Measurements from ENCODE around the gene FOXP2.
"Not testable (repeated sequence)": the region's sequence is repeated elsewhere in the genome, so short reads cannot be mapped to it uniquely, and the experiment has no call there.

FOXP2 gene

GRCh38 chr7:114487174-114487573 lies 72.6 kb downstream of the FOXP2 start:
- in situ Hi-C loops (cut with MboI; ENCODE audit: low pct_unique_long_range_greater_than_20kb, low sequenced_read_pairs, unreplicated experiment): no loop called here
- no peak for TF ChIP-seq CTCF (IDR thresholded peaks at IDR 0.05; ENCODE audit: extremely low read depth, insufficient read depth, missing control alignments)
- DNase-seq (ENCODE audit: low spot score): no peak

- DNase-seq (ENCODE audit: low spot score): no peak
- in situ Hi-C loops (cut with MboI; ENCODE audit: low pct_unique_long_range_greater_than_20kb, low sequenced_read_pairs, unreplicated experiment): no loop called here
These were observed 74.1 kb downstream of the FOXP2 start for GRCh38 chr7:114488696-114489095.

DNA sequence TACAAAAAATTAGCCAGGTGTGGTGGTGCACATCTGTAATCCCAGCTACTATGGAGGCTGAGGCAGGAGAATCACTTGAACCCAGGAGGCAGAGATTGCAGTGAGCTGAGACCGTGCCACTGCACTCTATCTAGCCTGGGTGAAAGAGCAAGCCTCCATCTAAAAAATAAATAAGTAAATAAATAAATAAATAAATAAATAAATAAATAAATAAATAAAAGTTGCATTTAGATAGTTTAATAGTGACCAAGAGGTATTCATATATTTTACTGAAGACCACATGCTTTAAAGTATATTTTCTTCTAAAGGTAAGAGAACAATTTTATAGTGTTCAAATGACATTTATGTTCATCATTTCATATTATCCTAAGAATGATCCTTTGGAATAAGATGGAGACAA lies 82.9 kb downstream of the FOXP2 start:
- DNase-seq (ENCODE audit: low spot score); in situ Hi-C loops (cut with MboI; ENCODE audit: low pct_unique_long_range_greater_than_20kb, low sequenced_read_pairs, unreplicated experiment): not testable (repeated sequence)

More at GRCh38 chr7:114488696-114489095, 74.1 kb downstream of the FOXP2 start:
- no peak for TF ChIP-seq CTCF (IDR thresholded peaks at IDR 0.05; ENCODE audit: extremely low read depth, insufficient read depth, missing control alignments)

DNA sequence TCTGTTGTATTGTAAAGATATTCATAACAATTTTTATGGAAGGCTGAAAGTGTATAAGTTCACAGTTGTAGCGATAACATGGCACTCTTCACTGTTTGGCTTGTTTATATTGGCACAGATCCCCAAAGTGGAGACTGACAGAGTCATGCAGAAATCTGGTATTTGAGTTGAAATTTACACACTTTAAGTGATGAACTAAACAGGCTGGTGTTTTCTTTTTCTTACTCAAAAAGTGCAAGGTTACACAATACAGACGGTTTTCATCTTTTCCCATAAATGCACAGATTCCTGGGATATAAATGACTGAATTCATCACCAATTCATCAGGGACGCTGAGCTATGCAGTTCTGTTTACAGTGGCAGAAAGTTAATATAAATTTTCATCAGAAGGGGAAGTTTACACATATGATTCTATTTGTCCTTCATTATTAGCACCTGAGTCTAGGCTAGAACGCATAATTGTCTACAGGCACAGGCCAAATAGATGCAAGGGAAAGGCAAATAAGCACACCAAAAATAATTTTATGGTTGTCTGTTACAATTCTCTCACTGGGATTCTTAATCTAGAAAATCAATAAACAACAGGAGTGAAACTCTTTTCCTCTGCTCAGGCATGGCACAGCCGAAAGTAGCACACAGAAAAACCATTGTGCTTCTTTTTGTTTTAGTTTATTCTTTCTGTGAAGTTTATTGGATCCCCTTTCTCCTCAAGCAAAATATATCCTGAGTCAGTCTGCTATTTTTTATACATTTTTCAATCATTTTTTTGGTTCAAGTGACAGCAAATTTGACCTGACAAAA lies 88.0 kb downstream of the FOXP2 start:
- TF ChIP-seq CTCF (IDR thresholded peaks at IDR 0.05; ENCODE audit: extremely low read depth, insufficient read depth, missing control alignments): no peak
- in situ Hi-C loops (cut with MboI; ENCODE audit: low pct_unique_long_range_greater_than_20kb, low sequenced_read_pairs, unreplicated experiment): no loop called here
- no peak for DNase-seq (ENCODE audit: low spot score)

DNA sequence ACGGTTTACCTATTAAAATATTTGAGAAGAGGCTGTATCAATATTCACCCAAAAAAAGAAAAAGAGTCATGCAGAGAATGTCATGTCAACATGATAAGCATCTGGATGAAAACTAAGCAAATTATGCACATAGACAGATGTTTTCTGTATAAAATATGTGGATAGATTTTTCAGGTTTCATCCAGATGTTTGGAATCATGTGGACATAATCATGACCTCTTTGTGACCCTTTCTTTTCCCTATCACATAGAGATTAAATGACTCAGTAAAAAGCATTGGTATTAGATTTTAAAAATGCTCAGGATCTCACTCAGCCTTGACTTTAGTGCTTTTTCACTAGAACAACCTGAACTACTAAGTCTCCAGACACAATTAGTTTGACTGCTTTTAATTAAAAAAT lies 90.0 kb downstream of the FOXP2 start:
- in situ Hi-C loops (cut with MboI; ENCODE audit: low pct_unique_long_range_greater_than_20kb, low sequenced_read_pairs, unreplicated experiment): no loop called here
- DNase-seq (ENCODE audit: low spot score): no peak
- no peak for TF ChIP-seq CTCF (IDR thresholded peaks at IDR 0.05; ENCODE audit: extremely low read depth, insufficient read depth, missing control alignments)

- in situ Hi-C loops (cut with MboI; ENCODE audit: low pct_unique_long_range_greater_than_20kb, low sequenced_read_pairs, unreplicated experiment): no loop called here
- TF ChIP-seq CTCF (IDR thresholded peaks at IDR 0.05; ENCODE audit: extremely low read depth, insufficient read depth, missing control alignments): no peak
- DNase-seq (ENCODE audit: low spot score): no peak
These were observed 92.8 kb downstream of the FOXP2 start for GRCh38 chr7:114507381-114507780.

DNA sequence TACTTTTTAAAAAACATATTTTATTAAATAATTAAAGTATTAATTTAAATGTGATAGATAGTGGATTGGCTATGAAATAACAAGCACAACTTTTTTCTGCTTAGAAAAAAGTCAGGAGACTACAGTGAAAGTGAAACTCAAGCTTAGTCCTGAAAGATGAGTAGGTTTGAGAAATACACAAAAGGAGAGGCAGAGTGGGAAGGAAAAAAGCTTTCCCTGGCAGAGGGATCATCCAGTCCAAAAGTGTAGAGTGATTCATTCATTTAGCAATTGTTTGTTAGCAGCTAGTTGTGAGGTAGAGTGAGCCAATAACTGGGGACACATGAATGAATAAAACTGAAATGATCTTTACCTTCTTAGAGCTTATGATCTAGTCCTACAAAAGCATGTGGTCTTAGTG lies 93.5 kb downstream of the FOXP2 start:
- no peak for DNase-seq (ENCODE audit: low spot score)
- no peak for TF ChIP-seq CTCF (IDR thresholded peaks at IDR 0.05; ENCODE audit: extremely low read depth, insufficient read depth, missing control alignments)
- in situ Hi-C loops (cut with MboI; ENCODE audit: low pct_unique_long_range_greater_than_20kb, low sequenced_read_pairs, unreplicated experiment): no loop called here

DNA sequence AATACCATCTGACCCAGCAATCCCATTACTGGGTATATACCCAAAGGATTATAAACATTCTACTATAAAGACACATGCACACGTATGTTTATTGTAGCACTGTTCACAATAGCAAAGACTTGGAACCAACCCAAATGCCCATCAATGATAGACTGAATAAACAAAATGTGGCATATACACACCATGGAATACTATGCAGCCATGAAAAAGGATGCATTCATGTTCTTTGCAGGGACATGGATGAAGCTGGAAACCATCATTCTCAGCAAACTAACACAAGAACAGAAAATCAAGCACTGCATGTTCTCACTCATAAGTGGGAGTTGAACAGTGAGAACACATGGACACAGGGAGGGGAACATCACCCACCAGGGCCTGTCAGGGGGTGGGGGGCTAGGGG lies 96.2 kb downstream of the FOXP2 start:
- in situ Hi-C loops (cut with MboI; ENCODE audit: low pct_unique_long_range_greater_than_20kb, low sequenced_read_pairs, unreplicated experiment); DNase-seq (ENCODE audit: low spot score): not testable (repeated sequence)

All from GM13977 (cell line).